KOPT-K1 (cell line): ENCODE results near the gene LYRM7.
"Not testable (repeated sequence)": the region's sequence is repeated elsewhere in the genome, so short reads cannot be mapped to it uniquely, and the experiment has no call there.

ENCODE experiments used
- H3K27ac ChIP-seq: fragments of 200-600 bp; sonication (generic); 2 replicates; pipeline ENCODE4 v1.5.1; 2016; ENCODE audit warnings: antibody characterized with exemption, mild to moderate bottlenecking, low read depth, low read length; ENCODE audit not compliant: poor library complexity, severe bottlenecking
- H3K36me3 ChIP-seq: fragments of 200-600 bp; sonication (generic); 2 replicates; pipeline ENCODE4 v1.5.1; 2017; ENCODE audit warnings: antibody characterized with exemption, mild to moderate bottlenecking, low read length, moderate library complexity; ENCODE audit not compliant: insufficient read depth
- H3K9me3 ChIP-seq: fragments of 200-600 bp; sonication (generic); 2 replicates; pipeline ENCODE4 v1.5.1; 2017; ENCODE audit warnings: antibody characterized with exemption, low read length, mild to moderate bottlenecking; ENCODE audit not compliant: insufficient read depth, poor library complexity, severe bottlenecking

The LYRM7 gene

GRCh38 chr5:131164191-131165118, 6.3 kb upstream of the LYRM7 start:
- Histone ChIP-seq H3K36me3 (peaks cover 39% of the 10 kb centered on the region), H3K9me3 (no peaks in the 10 kb centered on the region), H3K27ac (peak overlapping the region; percentile 93)

- Histone ChIP-seq H3K27ac (peak within 1 kb of the TSS; percentile 93), H3K36me3 (peaks cover 31% of the 10 kb centered on the region), H3K9me3 (no peaks in the 10 kb centered on the region)
These were observed 5.5 kb upstream of the LYRM7 start, which contains the start of gene HINT1 for GRCh38 chr5:131165119-131165727. Gene HINT1, minus strand, starts transcription at chr5:131165256. Its CDS starts 51 bp downstream, at chr5:131165205.

GRCh38 chr5:131167615-131168014, 3.1 kb upstream of the LYRM7 start:
- Histone ChIP-seq H3K9me3 (no peaks in the 10 kb centered on the region), H3K36me3 (peaks cover 7% of the 10 kb centered on the region), H3K27ac (no peak overlapping the region)

GRCh38 chr5:131169810-131170539, 769 bp upstream of the LYRM7 start:
- peaks cover 4% of the 10 kb centered on the region; the same call in 1 of the 2 replicates for H3K36me3 ChIP-seq
- no peaks in the 10 kb centered on the region for H3K9me3 ChIP-seq
- peak overlapping the region; percentile 69 for H3K27ac ChIP-seq

- Histone ChIP-seq H3K9me3 (no peaks in the 10 kb centered on the region), H3K27ac (peak overlapping the region; percentile 75), H3K36me3 (peaks cover 4% of the 10 kb centered on the region; the same call in 1 of the 2 replicates)
These were observed 599 bp downstream of the LYRM7 start for GRCh38 chr5:131171276-131171810.

GRCh38 chr5:131180407-131180806, 9.7 kb downstream of the LYRM7 start:
- peaks cover 12% of the 10 kb centered on the region for H3K36me3 ChIP-seq
- no peak overlapping the region for H3K27ac ChIP-seq
- H3K9me3 ChIP-seq = no peaks in the 10 kb centered on the region

- Histone ChIP-seq H3K9me3 (no peaks in the 10 kb centered on the region), H3K36me3 (peaks cover 17% of the 10 kb centered on the region), H3K27ac (no peak overlapping the region)
These were observed 12.1 kb downstream of the LYRM7 start for GRCh38 chr5:131182839-131183238.

GRCh38 chr5:131185523-131186104, 14.9 kb downstream of the LYRM7 start:
- H3K9me3 ChIP-seq = no peaks in the 10 kb centered on the region
- no peak overlapping the region for H3K27ac ChIP-seq
- peaks cover 32% of the 10 kb centered on the region for H3K36me3 ChIP-seq

GRCh38 chr5:131186561-131187256, 16.0 kb downstream of the LYRM7 start:
- H3K27ac ChIP-seq = no peak overlapping the region
- peaks cover 36% of the 10 kb centered on the region for H3K36me3 ChIP-seq
- H3K9me3 ChIP-seq = no peaks in the 10 kb centered on the region

GRCh38 chr5:131193106-131193505, 22.4 kb downstream of the LYRM7 start:
- H3K36me3 ChIP-seq = peaks cover 19% of the 10 kb centered on the region
- no peaks in the 10 kb centered on the region for H3K9me3 ChIP-seq
- H3K27ac ChIP-seq = no peak overlapping the region

GRCh38 chr5:131193897-131194296, 23.2 kb downstream of the LYRM7 start:
- not testable (repeated sequence) for H3K27ac ChIP-seq, H3K9me3 ChIP-seq
- H3K36me3 ChIP-seq = peaks cover 15% of the 10 kb centered on the region; the same call in 1 of the 2 replicates

- H3K36me3 ChIP-seq = peaks cover 13% of the 10 kb centered on the region
- H3K9me3 ChIP-seq = no peaks in the 10 kb centered on the region
- H3K27ac ChIP-seq = no peak overlapping the region
These were observed 24.0 kb downstream of the LYRM7 start for GRCh38 chr5:131194725-131195124.

- no peaks in the 10 kb centered on the region for H3K9me3 ChIP-seq
- no peak overlapping the region for H3K27ac ChIP-seq
- peaks cover 19% of the 10 kb centered on the region for H3K36me3 ChIP-seq
These were observed 25.0 kb downstream of the LYRM7 start for GRCh38 chr5:131195696-131196095.

- H3K9me3 ChIP-seq = no peaks in the 10 kb centered on the region
- peaks cover 19% of the 10 kb centered on the region for H3K36me3 ChIP-seq
- no peak overlapping the region for H3K27ac ChIP-seq
These were observed 25.6 kb downstream of the LYRM7 start for GRCh38 chr5:131196331-131196730.
